GM12873 (cell line): ENCODE results near the gene ANKRD18A.

ENCODE experiments used
- TF ChIP-seq, protein P1 (sequence below): IDR thresholded peaks from 2 replicates; pipeline ENCODE4 v1.5.1; 2012; ENCODE audit warnings: low read depth, mild to moderate bottlenecking, moderate library complexity, low read length, control low read depth; ENCODE audit not compliant: insufficient read depth; ENCODE audit errors: missing control alignments

The ANKRD18A gene

GRCh38 chr9:38620483-38621433, at the start of gene ANKRD18A:
ANKRD18A (minus strand) TSS chr9:38620596; CDS start chr9:38620285, 311 bp downstream.
- TF ChIP-seq, protein P1, sequence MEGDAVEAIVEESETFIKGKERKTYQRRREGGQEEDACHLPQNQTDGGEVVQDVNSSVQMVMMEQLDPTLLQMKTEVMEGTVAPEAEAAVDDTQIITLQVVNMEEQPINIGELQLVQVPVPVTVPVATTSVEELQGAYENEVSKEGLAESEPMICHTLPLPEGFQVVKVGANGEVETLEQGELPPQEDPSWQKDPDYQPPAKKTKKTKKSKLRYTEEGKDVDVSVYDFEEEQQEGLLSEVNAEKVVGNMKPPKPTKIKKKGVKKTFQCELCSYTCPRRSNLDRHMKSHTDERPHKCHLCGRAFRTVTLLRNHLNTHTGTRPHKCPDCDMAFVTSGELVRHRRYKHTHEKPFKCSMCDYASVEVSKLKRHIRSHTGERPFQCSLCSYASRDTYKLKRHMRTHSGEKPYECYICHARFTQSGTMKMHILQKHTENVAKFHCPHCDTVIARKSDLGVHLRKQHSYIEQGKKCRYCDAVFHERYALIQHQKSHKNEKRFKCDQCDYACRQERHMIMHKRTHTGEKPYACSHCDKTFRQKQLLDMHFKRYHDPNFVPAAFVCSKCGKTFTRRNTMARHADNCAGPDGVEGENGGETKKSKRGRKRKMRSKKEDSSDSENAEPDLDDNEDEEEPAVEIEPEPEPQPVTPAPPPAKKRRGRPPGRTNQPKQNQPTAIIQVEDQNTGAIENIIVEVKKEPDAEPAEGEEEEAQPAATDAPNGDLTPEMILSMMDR: peak; percentile 61

DNA sequence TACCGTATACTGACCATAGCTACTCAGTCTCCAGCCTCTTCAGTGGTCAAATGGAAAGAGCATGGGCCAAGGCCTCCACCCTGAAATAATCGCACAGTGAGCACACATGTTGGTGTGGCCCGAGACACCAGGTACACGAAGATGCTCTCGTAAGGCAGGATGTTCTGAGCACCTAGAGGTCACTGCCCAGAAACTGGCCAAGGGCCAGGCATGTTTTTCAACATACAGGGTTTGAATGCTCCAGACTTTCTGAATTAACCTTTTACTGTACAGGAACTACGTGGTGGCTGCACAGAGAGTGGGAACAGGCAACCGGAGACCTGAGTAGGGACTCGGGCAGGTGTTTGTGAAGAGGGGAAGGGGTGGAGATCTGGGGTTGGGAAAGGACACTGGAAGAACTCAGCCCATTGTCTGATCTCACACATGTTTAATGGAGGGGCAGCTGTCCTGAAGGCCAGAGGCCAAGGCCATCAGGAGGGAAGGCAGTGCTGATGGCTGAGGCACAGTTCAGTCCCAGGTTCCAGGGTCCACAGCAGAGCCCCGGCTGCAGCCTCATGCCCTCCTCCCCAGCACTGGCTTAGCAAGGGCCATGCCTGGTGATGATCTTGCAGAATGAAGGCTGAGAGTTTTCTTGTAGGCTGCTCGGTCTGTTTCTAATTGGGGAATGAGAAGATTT, 48.5 kb upstream of the ANKRD18A start:
- TF ChIP-seq, protein P1: no peak

DNA sequence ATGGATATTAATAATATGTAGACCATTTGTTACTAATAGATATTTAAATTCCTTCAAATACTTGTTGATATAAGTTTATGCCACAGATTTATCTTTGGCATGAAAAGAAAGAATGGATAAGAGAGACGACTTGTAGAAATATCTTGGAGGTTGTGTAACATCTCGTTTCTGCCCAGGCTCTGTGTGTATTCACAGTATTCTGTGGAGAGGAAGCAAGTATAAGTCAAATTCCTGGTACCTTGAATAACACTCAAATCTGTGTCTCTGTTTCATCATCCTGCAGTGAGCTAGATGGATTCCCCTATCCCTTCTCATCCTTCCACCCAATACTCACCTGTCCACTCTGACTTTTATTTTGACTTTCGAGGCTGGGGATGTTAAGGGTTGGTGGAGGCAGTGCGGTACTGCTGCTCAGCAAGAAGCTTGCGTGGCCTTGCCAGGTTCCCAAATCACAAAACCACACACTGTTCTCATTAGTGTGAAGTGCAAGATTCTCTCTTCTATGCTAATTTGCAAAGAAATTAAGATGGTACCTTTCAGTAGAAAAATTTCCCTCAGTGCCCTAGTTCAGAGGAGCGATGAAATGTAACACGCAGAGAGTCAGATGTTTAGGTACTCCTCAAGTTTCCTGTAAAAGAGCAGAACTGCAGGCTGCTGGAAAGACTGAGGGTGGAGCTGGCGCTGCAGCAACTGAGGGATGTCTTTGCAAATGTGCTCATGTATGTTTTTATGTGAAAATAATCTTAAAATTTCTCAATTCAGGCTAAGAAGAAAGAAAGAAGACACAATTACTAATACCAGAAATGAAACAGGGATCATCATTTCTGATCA, 42.6 kb upstream of the ANKRD18A start:
- TF ChIP-seq, protein P1: no peak

DNA sequence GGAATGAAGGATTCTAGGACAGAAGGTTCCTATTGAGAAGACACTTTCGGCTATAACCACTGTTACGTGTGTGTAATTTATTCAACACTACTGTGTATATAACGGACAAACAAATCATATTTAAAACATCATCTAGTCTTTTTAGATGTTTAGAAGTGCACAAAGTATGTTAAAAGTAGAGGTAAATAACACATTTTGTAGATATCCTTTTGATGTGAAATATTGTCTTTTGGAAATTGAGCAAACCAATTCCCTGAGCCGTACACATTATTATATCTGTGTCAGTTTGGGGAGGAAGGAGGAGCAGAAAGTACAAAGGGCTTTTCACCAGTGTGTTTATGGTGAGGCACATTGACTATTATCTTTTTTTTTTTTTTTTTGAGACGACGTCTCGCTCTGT, 39.1 kb upstream of the ANKRD18A start:
- TF ChIP-seq, protein P1: no peak

GRCh38 chr9:38656896-38657295, 36.5 kb upstream of the ANKRD18A start:
- TF ChIP-seq, protein P1: no peak

DNA sequence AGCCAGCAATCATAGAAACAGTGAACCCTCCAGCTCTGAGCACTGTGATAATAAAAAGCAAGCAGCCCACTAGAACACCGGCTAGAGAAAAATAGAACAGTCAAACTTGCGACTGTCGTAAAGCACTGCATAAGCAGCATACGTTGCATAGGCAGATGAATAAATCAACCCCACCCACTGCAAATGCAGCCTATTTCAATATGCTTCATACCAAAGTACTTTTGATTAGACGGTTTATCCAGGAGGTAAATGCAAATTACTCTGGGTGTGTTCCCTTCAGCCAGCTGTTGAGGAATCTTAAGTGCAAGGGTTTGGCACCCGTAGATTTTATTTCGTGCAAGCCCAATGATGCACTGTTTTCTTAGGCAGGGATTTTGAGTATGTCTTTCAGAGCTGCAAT, 32.1 kb upstream of the ANKRD18A start:
- TF ChIP-seq, protein P1: no peak

DNA sequence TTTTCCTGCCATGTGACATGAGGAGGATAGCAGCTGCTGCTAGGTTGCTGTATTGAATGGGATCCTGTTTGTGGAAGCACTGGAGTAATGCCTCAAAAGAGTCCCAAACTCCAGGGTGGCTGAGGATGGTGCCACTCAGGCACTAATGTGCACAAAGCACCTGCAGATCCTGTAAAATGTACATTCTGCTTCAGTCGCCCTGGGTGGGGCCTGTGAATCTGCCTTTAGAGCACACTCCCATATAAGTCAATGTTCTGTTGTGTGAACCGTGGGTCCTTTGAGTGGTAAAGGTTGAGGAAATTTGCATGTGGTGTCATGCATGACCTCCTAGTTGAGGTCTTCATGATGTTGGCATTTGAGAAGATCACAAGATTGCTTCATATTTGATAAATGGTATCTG, 31.6 kb upstream of the ANKRD18A start:
- TF ChIP-seq, protein P1: no peak
